Esophagus muscularis mucosa (tissue), 4 donors: ENCODE measurements around the gene CHCHD6. TPM values are rescaled to one million over a fixed set of nuclear protein-coding genes. Genes with fewer than 3 reads are reported as not detected.

Experiments
- DNase-seq: peaks from one replicate; pipeline ENCODE4 v3.0.0-alpha.2; 2017; ENCODE audit errors: extremely low spot score
- H3K27ac ChIP-seq, 4 donors: fragments of 200-600 bp; sonication (generic); replicated peaks in 1 of 4; 1 replicate in 3 of 4; 2 replicates in 1 of 4; pipeline ENCODE4 v1.5.1; 2016 to 2019; ENCODE audit warnings: mild to moderate bottlenecking in 1 of 4
- H3K27me3 ChIP-seq, 4 donors: fragments of 200-600 bp; sonication (generic); one replicate each; pipeline versions ENCODE4 v1.5.1 to v1.6.0; 2016 to 2019
- H3K36me3 ChIP-seq, 4 donors: fragments of 200-600 bp; sonication (generic); one replicate each; pipeline ENCODE4 v1.5.1; 2016 to 2019
- H3K4me1 ChIP-seq, 4 donors: fragments of 200-600 bp; sonication (generic); one replicate each; pipeline ENCODE4 v1.5.1; 2016 to 2019
- H3K4me3 ChIP-seq, 4 donors: fragments of 200-600 bp; sonication (generic); 1 replicate in 2 of 4; 2 replicates in 2 of 4; pipeline ENCODE4 v1.5.1; 2016 to 2019; ENCODE audit warnings: mild to moderate bottlenecking in 4 of 4, moderate library complexity in 1 of 4
- H3K9me3 ChIP-seq, 4 donors: fragments of 200-600 bp; sonication (generic); 1 replicate in 3 of 4; 2 replicates in 1 of 4; pipeline ENCODE4 v1.5.1; 2016 to 2019
- EP300 ChIP-seq: sonication (generic); formaldehyde crosslinking; IDR thresholded peaks from one replicate; pipeline ENCODE4 v1.6.1; 2017; ENCODE audit warnings: antibody characterized with exemption
- POLR2A ChIP-seq: fragments of 450-650 bp; IDR thresholded peaks from one replicate; pipeline ENCODE4 v1.6.1; 2017; ENCODE audit warnings: antibody characterized with exemption, moderate library complexity, mild to moderate bottlenecking, low read depth
- POLR2AphosphoS5 ChIP-seq, 2 donors: sonication (generic); formaldehyde crosslinking; IDR thresholded peaks; one replicate each; pipeline ENCODE4 v1.6.1; 2017; ENCODE audit warnings: antibody characterized with exemption in 2 of 2
- WGBS: methylation state at CpG from one replicate; pipeline ENCODE4 v1.1.5; 2018; 5-methylcytosine and 5-hydroxymethylcytosine counted together
- intact Hi-C: fragments of 100-400 bp; cut with DNase I; formaldehyde crosslinking; loops from one replicate; pipeline ENCODE4 v1.15.1; 2023
- total RNA-seq, 4 donors: library from RNA; depleted of rRNA; stranded (reverse); fragments of >200 nt; gene quantifications; one replicate each; pipeline versions ENCODE4 v1.1.0 to v1.2.1, GENCODE V29; 2016
- TF ChIP-seq, protein P1 (sequence below), 3 experiments: fragments of 200-600 bp in 2 of 3; fragments of 450-650 bp in 1 of 3; sonication (generic) in 2 of 3; IDR thresholded peaks; one replicate each; pipeline ENCODE4 v1.5.1; 2017 to 2019; ENCODE audit warnings: antibody characterized with exemption in 3 of 3, mild to moderate bottlenecking in 2 of 3, moderate library complexity in 1 of 3

CHCHD6 gene
- total RNA-seq, 4 donors from 2014 or later = 10.3 to 13.4 (median 12.1) TPM

DNA sequence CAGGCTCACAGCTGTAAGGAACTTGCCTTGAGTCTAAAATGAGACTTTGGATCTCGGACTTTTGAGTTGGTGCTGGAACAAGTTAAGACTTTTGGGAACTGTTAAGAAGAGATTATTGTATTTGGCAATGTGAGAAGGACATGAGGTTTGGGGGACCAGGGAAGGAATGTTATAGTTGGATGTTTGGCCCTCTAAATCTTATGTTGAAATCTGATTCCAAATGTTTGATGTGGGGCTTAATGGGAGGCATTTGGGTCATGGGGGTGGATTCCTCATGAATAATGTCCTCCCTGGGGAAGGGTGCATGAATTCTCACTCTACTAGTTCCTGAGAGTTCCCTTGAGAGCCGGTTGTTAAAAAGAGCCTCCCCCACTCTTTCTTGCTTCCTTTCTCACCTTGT lies 18.5 kb upstream of the CHCHD6 start:
- Histone ChIP-seq H3K27me3 (no peaks in the 10 kb centered on the region), H3K27ac (no peak overlapping the region), H3K4me1 (no peaks in the 10 kb centered on the region), H3K9me3 (no peaks in the 10 kb centered on the region), H3K4me3 (no peak overlapping the region), H3K36me3 (no peaks in the 10 kb centered on the region)
- intact Hi-C loops = no loop called here
- 62% methylated on average over 2 of the region's 2 CpGs for WGBS
- DNase-seq = no peak
- TF ChIP-seq POLR2A (no peak), EP300 (no peak), POLR2AphosphoS5 (IDR thresholded peaks at IDR 0.05) (no peak)
- TF ChIP-seq, protein P1, sequence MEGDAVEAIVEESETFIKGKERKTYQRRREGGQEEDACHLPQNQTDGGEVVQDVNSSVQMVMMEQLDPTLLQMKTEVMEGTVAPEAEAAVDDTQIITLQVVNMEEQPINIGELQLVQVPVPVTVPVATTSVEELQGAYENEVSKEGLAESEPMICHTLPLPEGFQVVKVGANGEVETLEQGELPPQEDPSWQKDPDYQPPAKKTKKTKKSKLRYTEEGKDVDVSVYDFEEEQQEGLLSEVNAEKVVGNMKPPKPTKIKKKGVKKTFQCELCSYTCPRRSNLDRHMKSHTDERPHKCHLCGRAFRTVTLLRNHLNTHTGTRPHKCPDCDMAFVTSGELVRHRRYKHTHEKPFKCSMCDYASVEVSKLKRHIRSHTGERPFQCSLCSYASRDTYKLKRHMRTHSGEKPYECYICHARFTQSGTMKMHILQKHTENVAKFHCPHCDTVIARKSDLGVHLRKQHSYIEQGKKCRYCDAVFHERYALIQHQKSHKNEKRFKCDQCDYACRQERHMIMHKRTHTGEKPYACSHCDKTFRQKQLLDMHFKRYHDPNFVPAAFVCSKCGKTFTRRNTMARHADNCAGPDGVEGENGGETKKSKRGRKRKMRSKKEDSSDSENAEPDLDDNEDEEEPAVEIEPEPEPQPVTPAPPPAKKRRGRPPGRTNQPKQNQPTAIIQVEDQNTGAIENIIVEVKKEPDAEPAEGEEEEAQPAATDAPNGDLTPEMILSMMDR (IDR thresholded peaks at IDR 0.05) = no peak

GRCh38 chr3:126691765-126692164 lies 12.3 kb upstream of the CHCHD6 start:
- Histone ChIP-seq H3K27me3 (peaks cover 0 to 40% (median 3%) of the 10 kb centered on the region in 4 donors), H3K36me3 (no peaks in the 10 kb centered on the region), H3K4me1 (no peaks in the 10 kb centered on the region), H3K4me3 (no peak overlapping the region), H3K9me3 (no peaks in the 10 kb centered on the region), H3K27ac (no peak overlapping the region)
- no peak for DNase-seq
- TF ChIP-seq POLR2A = no peak
- TF ChIP-seq POLR2AphosphoS5 (IDR thresholded peaks at IDR 0.05) = no peak
- TF ChIP-seq, protein P1 (IDR thresholded peaks at IDR 0.05) = no peak
- TF ChIP-seq EP300 = no peak
- 85% methylated on average over 4 of the region's 4 CpGs for WGBS
- intact Hi-C loops = no loop called here

DNA sequence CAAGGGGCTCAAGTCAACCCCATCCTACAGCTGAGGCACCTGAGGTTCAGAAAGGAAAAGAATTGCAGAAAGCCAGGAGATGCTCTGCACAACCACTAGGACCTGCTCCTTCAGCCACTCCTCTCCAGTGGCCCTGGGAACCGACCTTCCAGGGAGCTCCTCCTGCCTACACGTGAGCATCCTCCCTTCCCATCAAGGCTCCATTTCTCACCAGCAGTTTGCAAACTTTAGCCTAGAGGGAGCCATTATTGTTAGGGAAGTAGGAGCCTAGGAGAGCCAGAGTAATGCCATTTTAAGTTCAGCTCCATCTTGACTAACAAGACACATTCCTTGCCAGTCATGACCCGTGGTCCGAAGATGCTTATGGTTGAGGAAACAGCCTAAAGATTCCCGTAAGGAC lies 11.2 kb upstream of the CHCHD6 start:
- Histone ChIP-seq H3K9me3 (no peaks in the 10 kb centered on the region), H3K27ac (no peak overlapping the region), H3K36me3 (no peaks in the 10 kb centered on the region), H3K27me3 (peaks cover 0 to 42% (median 3%) of the 10 kb centered on the region in 4 donors), H3K4me1 (no peaks in the 10 kb centered on the region), H3K4me3 (no peak overlapping the region)
- no peak for TF ChIP-seq EP300
- no peak for TF ChIP-seq POLR2AphosphoS5 (IDR thresholded peaks at IDR 0.05)
- TF ChIP-seq, protein P1 (IDR thresholded peaks at IDR 0.05) = no peak
- TF ChIP-seq POLR2A = no peak
- intact Hi-C loops = no loop called here
- WGBS = 62% methylated on average over 5 of the region's 5 CpGs
- DNase-seq = no peak

DNA sequence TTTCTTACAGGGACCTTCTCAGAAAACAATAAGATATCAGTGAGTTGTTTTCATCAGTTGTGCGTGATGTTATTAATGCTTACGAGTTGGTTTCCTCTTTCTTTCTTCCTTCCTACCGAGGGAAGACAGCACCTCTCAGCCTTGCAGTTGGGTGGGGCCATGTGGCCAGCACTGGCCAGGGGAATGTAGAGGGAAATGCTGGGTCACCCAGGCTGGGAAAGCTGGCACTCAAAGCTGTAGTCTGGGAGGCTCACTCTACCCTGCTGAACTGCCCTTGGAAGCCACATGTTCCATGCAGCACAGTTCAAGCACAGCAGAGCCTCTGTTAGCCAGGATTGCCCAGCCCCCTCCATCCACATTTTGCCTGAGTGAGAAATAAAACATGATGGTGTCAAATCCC lies 10.1 kb upstream of the CHCHD6 start:
- H3K27ac ChIP-seq = no peak overlapping the region
- H3K27me3 ChIP-seq = peaks cover 0 to 50% (median 3%) of the 10 kb centered on the region in 4 donors
- H3K36me3 ChIP-seq = no peaks in the 10 kb centered on the region
- DNase-seq = no peak
- no peak overlapping the region for H3K4me3 ChIP-seq
- WGBS = 32% methylated on average over 3 of the region's 3 CpGs
- TF ChIP-seq POLR2AphosphoS5 (IDR thresholded peaks at IDR 0.05) = no peak
- TF ChIP-seq, protein P1 (IDR thresholded peaks at IDR 0.05) = no peak
- no peak for TF ChIP-seq EP300
- TF ChIP-seq POLR2A = no peak
- H3K4me1 ChIP-seq = no peaks in the 10 kb centered on the region
- H3K9me3 ChIP-seq = no peaks in the 10 kb centered on the region
- intact Hi-C loops = no loop called here

DNA sequence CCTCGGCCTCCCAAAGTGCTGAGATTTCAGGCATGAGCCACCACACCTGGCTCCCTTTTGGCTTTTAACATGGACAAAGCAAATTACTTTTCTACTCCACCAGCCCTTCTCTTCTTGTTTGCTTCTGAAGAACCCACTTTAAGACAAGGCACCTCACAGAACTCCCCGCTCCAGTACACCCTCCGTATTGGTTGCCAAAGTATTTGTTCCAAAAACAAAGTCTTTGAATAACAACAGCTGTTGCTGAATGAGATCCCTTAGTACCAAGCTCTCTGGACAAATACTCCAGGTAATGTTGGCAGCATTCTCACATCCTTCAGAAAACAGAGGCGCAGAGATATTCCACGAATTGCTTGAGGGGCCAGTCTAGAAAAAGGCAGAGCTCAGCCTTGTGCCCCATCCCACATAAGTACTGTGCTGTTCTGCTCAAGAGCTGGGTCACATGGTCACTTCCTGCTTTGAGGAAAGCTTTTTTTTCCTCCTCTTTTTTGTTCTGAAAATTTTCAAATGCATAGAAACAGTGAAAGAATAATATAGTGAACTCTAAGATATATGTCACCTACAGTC lies 7.3 kb upstream of the CHCHD6 start:
- Histone ChIP-seq H3K4me1 (no peaks in the 10 kb centered on the region), H3K36me3 (no peaks in the 10 kb centered on the region), H3K9me3 (no peaks in the 10 kb centered on the region), H3K27me3 (peaks cover 0 to 54% (median 3%) of the 10 kb centered on the region in 4 donors), H3K27ac (no peak overlapping the region), H3K4me3 (no peak overlapping the region)
- peak; percentile 75 for DNase-seq
- TF ChIP-seq POLR2AphosphoS5 (IDR thresholded peaks at IDR 0.05) = no peak
- TF ChIP-seq, protein P1 (IDR thresholded peaks at IDR 0.05) = no peak
- intact Hi-C loops = no loop called here
- 66% methylated on average over 5 of the region's 5 CpGs for WGBS
